Testis (tissue), 2 donors: Measurements from ENCODE around the gene RNF222.

Source experiments
- CTCF ChIP-seq, 3 experiments: fragments of 450-650 bp in 2 of 3; fragments of 200-600 bp in 1 of 3; sonication (generic) in 1 of 3; IDR thresholded peaks; one replicate each; pipeline ENCODE4 v1.5.1; 2016 to 2019; ENCODE audit warnings: antibody characterized with exemption in 3 of 3, mild to moderate bottlenecking in 2 of 3, moderate library complexity in 1 of 3
- POLR2A ChIP-seq: fragments of 450-650 bp; IDR thresholded peaks from one replicate; pipeline ENCODE4 v1.6.1; 2017; ENCODE audit warnings: antibody characterized with exemption, mild to moderate bottlenecking, moderate library complexity

DNA sequence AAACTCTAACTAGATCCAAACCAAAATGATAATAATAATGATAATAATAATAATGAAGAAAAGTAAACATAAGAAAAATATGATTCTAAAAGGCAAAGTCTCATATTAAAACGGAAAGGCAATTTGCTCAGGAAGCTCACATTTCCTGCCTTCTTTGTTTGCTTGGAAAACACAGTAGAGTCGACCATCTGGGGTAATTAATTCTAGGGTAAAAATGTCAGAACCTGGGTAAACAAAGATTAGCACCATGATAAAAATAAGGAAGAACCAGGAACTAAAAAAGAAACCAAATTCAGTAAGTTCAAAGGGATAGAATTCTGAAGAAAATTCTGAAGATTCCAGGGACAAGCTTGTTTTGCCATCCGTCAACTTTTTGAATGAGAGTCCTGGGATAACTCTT is 37.4 kb downstream of the RNF222 start:
- no peak for TF ChIP-seq POLR2A
- TF ChIP-seq CTCF (IDR thresholded peaks at IDR 0.05): no peak
